Mammary epithelial cell (primary cell): Measurements from ENCODE around the gene RUFY1.

Experiments used
- EZH2 ChIP-seq: IDR thresholded peaks from 2 replicates; pipeline ENCODE4 v1.6.1; 2012; ENCODE audit warnings: low read length, inconsistent platforms, borderline replicate concordance
- TF ChIP-seq, protein P1 (sequence below), 2 donors: IDR thresholded peaks in 1 of 2; conservative IDR thresholded peaks in 1 of 2; 2 replicates each; pipeline ENCODE4 v1.5.1; 2011 to 2012; ENCODE audit warnings: inconsistent platforms in 2 of 2, low read length in 2 of 2, mild to moderate bottlenecking in 2 of 2, control low read depth in 1 of 2, low read depth in 1 of 2; ENCODE audit not compliant: insufficient read depth in 1 of 2; ENCODE audit errors: extremely low read depth in 1 of 2

DNA sequence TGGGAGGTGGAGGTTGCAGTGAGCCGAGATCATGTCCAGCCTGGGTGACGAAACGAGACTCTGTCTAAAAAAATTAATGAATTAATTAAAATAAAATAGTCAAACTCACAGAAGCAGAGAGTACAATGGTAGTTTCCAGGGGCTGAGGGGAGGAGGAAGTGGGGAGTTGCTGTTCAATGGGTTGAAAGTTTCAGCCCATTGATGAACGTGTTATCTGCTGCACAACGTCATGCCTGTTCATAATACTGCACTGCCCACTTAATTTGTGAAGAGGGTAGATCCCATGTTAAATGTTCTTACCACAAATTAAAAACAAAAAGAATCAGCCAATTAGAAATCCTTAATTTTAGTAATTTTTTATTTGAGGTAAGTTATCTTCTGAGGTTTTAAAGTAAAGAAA lies 16.4 kb upstream of the RUFY1 start:
- TF ChIP-seq, protein P1, sequence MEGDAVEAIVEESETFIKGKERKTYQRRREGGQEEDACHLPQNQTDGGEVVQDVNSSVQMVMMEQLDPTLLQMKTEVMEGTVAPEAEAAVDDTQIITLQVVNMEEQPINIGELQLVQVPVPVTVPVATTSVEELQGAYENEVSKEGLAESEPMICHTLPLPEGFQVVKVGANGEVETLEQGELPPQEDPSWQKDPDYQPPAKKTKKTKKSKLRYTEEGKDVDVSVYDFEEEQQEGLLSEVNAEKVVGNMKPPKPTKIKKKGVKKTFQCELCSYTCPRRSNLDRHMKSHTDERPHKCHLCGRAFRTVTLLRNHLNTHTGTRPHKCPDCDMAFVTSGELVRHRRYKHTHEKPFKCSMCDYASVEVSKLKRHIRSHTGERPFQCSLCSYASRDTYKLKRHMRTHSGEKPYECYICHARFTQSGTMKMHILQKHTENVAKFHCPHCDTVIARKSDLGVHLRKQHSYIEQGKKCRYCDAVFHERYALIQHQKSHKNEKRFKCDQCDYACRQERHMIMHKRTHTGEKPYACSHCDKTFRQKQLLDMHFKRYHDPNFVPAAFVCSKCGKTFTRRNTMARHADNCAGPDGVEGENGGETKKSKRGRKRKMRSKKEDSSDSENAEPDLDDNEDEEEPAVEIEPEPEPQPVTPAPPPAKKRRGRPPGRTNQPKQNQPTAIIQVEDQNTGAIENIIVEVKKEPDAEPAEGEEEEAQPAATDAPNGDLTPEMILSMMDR (conservative IDR thresholded peaks at IDR 0.05 in 1 of 2, IDR thresholded peaks at IDR 0.05 in 1 of 2; ENCODE audit: extremely low read depth in 1 of 2, insufficient read depth in 1 of 2, low read depth in 1 of 2, low read length in 2 of 2): no peak
- TF ChIP-seq EZH2: no peak
